Measurements from ENCODE around the gene CELF4. TPM values are rescaled to one million over a fixed set of nuclear protein-coding genes. Genes with fewer than 3 reads are reported as not detected.

CELF4 gene
- total RNA-seq, 1 donor from 2014 or later = 0.44 TPM

DNA sequence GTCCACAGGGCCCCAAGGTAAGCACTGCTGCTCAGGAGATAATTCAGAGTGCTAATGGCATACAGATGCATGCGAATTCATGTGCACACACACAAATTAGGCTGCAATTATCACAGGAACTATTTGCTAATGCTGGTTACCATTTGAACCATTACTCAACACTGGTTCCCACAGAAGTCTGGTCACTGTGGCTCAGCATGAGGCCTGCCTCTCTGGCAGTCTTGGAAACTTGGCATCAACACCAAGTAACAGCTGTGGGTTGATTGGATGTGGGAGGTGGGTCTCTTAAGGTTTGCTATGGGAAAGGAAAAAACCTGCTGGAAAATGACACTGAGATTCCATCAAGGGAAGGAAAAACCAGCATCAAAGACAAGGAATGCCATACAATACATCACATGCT lies 105.0 kb downstream of the CELF4 start:
- Mint-ChIP-seq H3K27ac (ENCODE audit: unreplicated experiment) (no peak overlapping the region), H3K36me3 (ENCODE audit: low read depth, unreplicated experiment) (no peaks in the 10 kb centered on the region), H3K4me1 (ENCODE audit: unreplicated experiment) (peaks cover 5% of the 10 kb centered on the region), H3K9me3 (ENCODE audit: unreplicated experiment) (no peaks in the 10 kb centered on the region), H3K27me3 (ENCODE audit: unreplicated experiment) (peaks cover 9% of the 10 kb centered on the region), H3K4me3 (ENCODE audit: unreplicated experiment) (no peak overlapping the region)
- no peak for DNase-seq (ENCODE audit: low spot score)
- TF ChIP-seq, protein P1, sequence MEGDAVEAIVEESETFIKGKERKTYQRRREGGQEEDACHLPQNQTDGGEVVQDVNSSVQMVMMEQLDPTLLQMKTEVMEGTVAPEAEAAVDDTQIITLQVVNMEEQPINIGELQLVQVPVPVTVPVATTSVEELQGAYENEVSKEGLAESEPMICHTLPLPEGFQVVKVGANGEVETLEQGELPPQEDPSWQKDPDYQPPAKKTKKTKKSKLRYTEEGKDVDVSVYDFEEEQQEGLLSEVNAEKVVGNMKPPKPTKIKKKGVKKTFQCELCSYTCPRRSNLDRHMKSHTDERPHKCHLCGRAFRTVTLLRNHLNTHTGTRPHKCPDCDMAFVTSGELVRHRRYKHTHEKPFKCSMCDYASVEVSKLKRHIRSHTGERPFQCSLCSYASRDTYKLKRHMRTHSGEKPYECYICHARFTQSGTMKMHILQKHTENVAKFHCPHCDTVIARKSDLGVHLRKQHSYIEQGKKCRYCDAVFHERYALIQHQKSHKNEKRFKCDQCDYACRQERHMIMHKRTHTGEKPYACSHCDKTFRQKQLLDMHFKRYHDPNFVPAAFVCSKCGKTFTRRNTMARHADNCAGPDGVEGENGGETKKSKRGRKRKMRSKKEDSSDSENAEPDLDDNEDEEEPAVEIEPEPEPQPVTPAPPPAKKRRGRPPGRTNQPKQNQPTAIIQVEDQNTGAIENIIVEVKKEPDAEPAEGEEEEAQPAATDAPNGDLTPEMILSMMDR (IDR thresholded peaks at IDR 0.05; ENCODE audit: unreplicated experiment) = no peak

DNA sequence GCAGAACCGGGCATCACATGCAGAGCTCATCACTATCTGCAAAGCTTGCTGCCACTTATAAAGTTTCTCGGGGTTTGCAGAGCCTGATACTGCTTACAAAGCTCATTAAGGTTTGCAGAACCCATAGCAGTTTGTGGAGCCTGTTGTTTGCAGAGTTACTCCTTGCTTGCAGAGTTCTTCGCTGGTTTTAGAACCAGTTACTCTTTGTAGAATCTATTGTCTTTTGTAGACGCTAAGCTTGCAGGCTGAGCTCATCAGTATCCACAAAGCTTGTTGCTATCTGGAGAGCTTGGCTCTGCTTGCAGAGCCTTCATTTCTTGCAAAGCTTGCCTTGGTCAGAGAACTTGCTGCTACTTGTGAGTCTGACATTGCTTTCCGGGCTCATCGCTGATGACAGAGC lies 106.9 kb downstream of the CELF4 start:
- Mint-ChIP-seq H3K4me3 (ENCODE audit: unreplicated experiment) (no peak overlapping the region), H3K27ac (ENCODE audit: unreplicated experiment) (no peak overlapping the region), H3K9me3 (ENCODE audit: unreplicated experiment) (no peaks in the 10 kb centered on the region), H3K27me3 (ENCODE audit: unreplicated experiment) (peaks cover 5% of the 10 kb centered on the region), H3K36me3 (ENCODE audit: low read depth, unreplicated experiment) (no peaks in the 10 kb centered on the region), H3K4me1 (ENCODE audit: unreplicated experiment) (peaks cover 5% of the 10 kb centered on the region)
- TF ChIP-seq, protein P1 (IDR thresholded peaks at IDR 0.05; ENCODE audit: unreplicated experiment) = no peak
- no peak for DNase-seq (ENCODE audit: low spot score)

DNA sequence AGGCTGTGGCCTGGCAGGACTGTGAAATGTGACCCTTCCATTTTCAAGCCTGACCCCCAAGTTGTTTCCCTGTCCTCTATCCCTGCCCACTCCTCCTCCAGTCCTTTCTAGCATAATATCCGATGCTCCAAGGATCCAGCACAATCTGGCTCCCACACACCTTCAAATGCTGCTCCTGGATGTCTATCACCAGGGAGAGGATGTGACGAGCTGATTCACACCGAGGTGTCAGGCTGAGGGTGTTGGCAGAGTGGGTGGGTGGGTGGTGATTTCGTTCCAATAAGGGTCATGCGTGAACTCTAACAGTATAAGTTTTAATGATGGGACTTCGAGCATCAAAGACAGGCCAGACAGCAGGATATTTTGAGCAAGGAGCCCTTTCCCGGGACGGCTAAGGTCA lies 107.8 kb downstream of the CELF4 start:
- Mint-ChIP-seq H3K4me1 (ENCODE audit: unreplicated experiment) (peaks cover 5% of the 10 kb centered on the region), H3K27me3 (ENCODE audit: unreplicated experiment) (peaks cover 6% of the 10 kb centered on the region), H3K9me3 (ENCODE audit: unreplicated experiment) (no peaks in the 10 kb centered on the region), H3K27ac (ENCODE audit: unreplicated experiment) (no peak overlapping the region), H3K4me3 (ENCODE audit: unreplicated experiment) (no peak overlapping the region), H3K36me3 (ENCODE audit: low read depth, unreplicated experiment) (no peaks in the 10 kb centered on the region)
- TF ChIP-seq, protein P1 (IDR thresholded peaks at IDR 0.05; ENCODE audit: unreplicated experiment) = no peak
- no peak for DNase-seq (ENCODE audit: low spot score)

DNA sequence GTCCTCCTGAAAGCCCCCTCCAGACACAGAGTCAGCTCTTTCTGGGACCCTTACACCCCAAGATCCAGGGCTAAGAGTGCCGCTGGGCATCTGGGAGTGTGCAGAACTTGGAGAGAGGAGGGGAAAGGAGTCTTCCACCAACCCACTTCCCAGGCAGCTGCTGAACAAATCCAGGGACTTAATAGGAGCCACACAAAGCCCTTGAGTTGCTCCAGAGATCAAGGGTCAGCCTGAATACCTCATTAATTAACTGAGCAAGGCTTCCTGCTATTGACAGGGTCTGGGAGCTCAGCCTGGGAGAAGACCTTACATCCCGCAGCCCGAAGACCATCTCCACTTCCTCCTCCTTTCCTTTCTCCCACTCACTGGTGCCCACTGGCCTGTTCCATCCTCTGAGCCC lies 108.3 kb downstream of the CELF4 start:
- Mint-ChIP-seq H3K27ac (ENCODE audit: unreplicated experiment) (no peak overlapping the region), H3K4me1 (ENCODE audit: unreplicated experiment) (peaks cover 5% of the 10 kb centered on the region), H3K36me3 (ENCODE audit: low read depth, unreplicated experiment) (no peaks in the 10 kb centered on the region), H3K27me3 (ENCODE audit: unreplicated experiment) (peaks cover 6% of the 10 kb centered on the region), H3K4me3 (ENCODE audit: unreplicated experiment) (no peak overlapping the region), H3K9me3 (ENCODE audit: unreplicated experiment) (no peaks in the 10 kb centered on the region)
- no peak for DNase-seq (ENCODE audit: low spot score)
- TF ChIP-seq, protein P1 (IDR thresholded peaks at IDR 0.05; ENCODE audit: unreplicated experiment) = no peak

DNA sequence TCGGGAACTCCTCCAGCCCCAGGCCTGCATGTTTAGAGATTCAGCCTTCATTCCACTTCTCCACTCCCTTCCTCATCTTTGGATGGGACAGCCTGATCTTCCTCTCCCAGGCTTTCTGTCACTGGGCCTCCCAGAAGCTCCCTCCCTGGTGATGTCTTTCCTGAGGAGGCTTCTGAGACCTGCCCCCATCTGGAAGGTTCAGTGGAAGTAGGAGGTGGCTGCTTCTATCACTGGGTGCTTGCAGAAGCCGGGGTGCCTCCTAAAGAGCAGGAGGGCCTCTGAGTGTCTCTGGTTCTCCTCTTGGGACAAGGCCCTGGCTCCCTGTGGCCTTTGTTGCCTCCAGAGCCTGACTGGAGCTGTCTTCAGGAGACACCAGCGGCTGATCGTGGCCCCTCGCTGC lies 108.7 kb downstream of the CELF4 start:
- H3K9me3 Mint-ChIP-seq (ENCODE audit: unreplicated experiment) = no peaks in the 10 kb centered on the region
- H3K4me1 Mint-ChIP-seq (ENCODE audit: unreplicated experiment) = peaks cover 5% of the 10 kb centered on the region
- H3K27ac Mint-ChIP-seq (ENCODE audit: unreplicated experiment) = no peak overlapping the region
- no peak for DNase-seq (ENCODE audit: low spot score)
- TF ChIP-seq, protein P1 (IDR thresholded peaks at IDR 0.05; ENCODE audit: unreplicated experiment) = no peak
- peaks cover 6% of the 10 kb centered on the region for H3K27me3 Mint-ChIP-seq (ENCODE audit: unreplicated experiment)
- H3K36me3 Mint-ChIP-seq (ENCODE audit: low read depth, unreplicated experiment) = no peaks in the 10 kb centered on the region
- H3K4me3 Mint-ChIP-seq (ENCODE audit: unreplicated experiment) = no peak overlapping the region

All from endothelial cell (in vitro differentiated cells).